CD1c-positive myeloid dendritic cell (primary cell): ENCODE data around the gene FOXS1.

Experiments used
- DNase-seq: peaks from one replicate; pipeline ENCODE4 v3.0.0-alpha.2; 2016; ENCODE audit errors: extremely low spot score

The FOXS1 gene

DNA sequence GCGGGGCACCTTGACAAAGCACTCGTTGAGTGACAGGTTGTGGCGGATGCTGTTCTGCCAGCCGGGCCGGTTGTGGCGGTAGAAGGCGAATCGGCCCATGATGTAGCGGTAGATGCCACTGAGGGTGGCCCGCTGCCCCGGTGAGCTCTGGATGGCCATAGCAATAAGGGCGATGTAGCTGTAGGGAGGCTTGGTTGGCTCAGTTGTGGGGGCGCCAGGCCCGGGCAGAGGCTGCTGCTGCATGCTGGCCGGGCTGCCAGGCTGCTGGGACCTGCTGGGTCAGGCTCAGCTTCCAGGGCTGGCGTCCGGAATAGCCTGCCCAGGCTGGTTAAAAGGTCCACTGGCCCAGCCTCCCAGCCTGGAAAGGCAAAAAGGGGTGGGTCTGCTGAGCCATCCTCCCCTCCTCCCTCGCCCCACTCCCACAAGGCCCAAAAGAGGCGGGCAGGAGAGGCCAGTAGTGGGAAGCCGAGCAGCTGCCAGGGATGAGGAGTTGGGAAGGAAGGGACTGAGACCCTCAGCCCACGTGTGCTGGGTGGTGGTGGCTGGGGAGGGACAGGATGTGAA lies at the start of gene FOXS1:
Gene FOXS1, minus strand, starts transcription at position 305 of the 564 bp plus-strand sequence. Its CDS starts 62 bp downstream, at position 243.
- no peak for DNase-seq

DNA sequence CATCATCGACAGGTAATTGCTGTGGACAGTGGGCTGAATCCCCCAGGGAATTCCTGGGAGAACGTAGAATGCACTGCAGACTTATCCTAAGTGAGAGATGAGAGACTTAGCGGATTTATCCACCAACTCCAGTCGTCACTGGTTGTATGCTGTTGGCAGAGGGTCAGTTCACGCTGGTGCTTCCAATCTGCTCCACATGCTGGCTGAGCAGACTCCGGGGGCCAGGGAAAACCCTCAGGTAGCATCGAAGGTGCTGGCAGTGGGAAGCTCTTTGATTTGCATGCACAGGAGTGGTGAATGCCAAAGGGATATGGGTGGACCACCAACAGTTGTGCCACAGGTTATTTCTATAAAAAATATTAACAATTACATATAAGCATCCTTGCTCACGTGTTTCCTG lies 45.2 kb upstream of the FOXS1 start:
- no peak for DNase-seq

DNA sequence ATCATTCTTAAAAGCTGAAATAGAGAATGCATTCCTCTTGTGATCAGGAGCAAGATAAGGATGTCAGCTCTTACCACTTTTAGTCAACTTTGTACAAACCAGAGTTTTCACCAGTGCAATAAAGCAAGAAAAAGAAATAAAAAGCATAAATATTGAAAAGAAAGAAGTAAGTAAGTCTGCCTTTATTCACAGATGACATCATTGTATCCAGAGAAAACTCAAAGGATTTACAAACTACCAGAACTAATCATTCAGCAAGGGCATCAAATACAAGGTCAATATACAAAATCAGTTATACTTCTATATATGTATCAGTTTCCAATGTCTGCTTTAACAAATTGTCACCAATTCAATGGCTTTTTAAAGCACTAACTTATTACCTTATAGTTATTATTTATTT lies 38.4 kb upstream of the FOXS1 start:
- DNase-seq = no peak

DNA sequence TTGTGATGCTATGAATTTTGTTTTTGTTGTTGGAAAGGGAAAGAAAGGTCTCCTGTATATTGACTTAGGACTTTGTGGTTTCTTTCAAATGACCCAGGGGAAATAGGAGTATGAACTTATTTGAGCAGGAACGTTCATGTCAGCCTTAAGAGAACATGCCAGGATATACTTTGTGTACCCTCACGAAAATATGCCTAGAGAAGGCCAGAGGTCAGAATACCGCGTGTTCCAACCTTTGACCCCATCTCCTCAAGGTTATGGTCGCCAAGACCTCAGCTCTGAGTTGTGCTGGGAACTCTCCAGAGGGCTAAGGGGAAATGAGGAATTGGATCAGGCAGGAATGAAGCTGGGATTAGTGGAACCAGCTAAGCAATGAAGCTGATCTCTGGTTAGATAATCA lies 36.5 kb upstream of the FOXS1 start:
- no peak for DNase-seq

DNA sequence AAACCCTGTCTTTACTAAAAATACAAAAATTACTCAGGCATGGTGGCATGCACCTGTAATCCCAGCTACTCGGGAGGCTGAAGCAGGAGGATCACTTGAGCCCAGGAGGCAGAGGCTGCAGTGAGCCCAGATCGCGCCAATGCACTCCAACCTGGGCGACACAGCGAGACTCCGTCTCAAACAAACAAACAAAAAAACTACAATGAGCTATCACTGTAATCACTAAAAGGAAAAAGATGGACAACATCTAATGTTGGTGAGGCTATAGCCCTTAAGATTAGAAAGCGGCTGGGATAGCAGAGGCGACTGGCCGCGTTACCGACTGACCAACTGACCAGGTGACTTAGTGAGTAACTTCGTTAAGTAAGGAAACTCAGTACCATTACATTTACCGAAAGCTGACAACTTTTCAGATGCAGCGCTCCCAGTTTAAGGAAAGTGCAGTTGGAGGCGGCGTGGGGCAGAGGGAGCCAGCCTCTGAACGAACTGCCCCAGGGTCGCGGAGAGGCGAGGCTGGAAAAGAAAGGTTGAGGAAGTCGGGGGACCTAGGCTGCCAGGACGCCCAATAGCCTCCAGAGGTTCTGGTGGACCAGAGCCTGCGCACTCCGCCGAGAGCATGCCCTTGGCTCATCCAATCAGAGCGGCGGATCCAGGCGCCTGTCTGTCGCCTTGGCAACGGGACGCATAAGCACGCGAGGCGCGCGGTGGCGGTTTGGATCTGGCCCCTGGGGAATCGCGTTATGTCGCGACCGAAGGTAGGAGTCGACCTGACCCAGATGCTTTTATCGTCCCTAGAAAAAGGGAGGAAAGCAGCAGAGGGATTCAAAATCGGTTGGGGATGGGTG lies 34.0 kb upstream of the FOXS1 start:
- peak; percentile 96 for DNase-seq

DNA sequence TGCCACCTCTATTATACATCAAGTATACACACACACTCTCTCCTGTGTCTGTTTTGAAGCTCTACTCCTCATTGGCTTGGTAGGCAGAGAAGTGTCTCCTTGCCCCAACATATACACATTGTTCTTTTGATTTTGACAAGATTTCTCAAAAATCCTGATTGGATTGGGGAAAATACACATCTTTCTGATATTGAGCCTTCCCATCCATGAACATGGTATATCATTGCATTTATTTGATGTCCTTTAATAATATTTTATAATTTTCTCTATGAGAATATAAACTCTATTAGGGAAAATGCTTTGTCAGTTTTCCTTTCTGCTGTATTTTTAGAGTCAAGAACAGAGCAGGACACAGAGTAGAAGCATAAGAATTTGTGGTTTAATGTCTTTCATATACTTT lies 32.3 kb upstream of the FOXS1 start:
- no peak for DNase-seq

DNA sequence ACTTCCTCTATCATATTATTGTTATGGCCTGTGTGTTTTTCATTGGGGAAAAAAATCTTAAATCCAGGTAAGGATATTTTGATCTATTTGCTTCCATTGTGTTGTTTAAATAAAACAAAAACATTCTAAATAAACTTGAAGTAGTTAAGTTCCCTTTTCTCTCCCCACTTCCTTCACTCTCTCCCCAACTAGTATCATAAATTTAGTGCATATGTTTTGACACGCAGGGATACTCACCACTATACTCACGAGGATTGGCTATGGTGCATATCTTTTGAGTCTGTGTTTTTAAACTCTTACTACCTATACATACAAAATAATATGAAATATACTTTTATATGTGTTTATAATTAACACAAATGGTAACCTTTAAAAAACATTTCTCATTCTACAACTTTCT lies 30.3 kb upstream of the FOXS1 start:
- no peak for DNase-seq

DNA sequence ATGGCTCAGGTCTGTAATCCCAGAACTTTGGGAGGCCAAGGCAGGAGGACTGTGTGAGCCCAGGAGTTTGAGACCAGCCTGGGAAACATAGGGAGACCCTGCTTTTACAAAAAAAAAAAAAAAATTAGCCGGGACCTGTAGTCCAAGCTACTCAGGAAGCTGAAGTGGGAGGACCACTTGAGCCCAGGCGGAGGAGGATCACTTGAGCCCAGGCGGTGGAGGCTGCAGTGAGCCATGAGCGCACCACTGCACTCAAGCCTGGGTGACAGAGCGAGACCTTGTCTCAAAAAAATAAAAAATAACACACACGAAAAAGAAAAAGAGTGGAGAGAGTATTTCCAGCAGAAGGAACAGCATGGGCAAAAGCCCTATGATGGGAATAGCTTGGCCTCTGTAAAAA lies 27.0 kb upstream of the FOXS1 start:
- no peak for DNase-seq

DNA sequence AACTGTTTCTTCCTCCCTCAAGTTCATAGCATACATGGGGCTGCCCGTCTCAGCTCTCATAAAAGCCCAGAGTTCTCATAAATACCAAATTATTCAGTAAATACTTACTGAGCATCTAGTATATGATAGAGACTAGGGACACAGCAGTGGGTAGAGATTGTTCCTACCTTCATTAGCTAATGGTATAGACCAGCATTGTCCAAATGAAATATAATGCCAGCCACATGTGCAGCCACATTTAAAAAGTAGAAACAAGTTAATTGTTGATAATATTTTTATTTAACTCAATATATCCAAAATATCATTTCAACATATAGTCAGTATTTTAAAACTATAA lies 26.2 kb upstream of the FOXS1 start:
- DNase-seq = no peak

DNA sequence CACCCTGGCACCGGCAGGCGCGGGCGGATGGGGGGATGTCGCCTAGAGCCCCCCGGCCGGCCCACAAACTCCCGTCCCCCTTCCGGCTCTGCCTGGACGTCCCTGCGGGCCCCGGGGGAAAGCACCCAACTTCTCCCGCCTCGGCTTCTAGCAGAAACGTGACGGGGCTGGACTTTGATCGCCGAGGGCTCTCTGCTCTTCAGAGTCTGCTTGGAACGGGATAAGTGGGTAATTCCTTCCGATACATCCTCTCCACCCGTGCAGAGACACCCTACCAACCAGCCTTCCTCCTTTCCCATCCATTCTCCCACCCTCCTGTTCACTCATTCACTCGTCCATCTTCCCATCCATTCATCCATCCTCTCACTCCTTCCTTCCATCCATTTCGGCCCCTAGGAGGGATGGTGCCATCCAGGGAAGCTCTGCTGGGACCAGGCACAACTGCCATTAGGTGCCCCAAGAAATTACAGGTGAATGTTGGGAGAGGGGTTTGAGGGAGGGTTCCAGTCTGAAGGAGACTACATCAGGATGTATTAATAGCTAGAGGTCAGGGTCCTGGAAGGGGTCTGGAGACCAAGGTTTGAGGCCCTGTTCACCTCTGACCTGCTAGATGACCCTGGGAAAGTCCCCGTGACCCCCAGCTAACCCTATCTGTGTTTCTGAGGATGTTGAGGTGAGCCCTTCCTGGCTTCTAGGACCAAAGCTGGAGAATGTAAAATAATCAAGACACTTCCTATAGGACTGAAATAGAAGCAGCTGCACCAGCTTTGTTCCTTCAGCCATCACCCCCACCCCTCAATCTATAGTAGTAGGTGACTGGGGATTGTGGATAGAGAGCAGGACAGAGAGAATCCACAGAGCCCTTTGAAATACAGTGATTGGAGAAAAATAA lies 25.6 kb upstream of the FOXS1 start:
- no peak for DNase-seq

DNA sequence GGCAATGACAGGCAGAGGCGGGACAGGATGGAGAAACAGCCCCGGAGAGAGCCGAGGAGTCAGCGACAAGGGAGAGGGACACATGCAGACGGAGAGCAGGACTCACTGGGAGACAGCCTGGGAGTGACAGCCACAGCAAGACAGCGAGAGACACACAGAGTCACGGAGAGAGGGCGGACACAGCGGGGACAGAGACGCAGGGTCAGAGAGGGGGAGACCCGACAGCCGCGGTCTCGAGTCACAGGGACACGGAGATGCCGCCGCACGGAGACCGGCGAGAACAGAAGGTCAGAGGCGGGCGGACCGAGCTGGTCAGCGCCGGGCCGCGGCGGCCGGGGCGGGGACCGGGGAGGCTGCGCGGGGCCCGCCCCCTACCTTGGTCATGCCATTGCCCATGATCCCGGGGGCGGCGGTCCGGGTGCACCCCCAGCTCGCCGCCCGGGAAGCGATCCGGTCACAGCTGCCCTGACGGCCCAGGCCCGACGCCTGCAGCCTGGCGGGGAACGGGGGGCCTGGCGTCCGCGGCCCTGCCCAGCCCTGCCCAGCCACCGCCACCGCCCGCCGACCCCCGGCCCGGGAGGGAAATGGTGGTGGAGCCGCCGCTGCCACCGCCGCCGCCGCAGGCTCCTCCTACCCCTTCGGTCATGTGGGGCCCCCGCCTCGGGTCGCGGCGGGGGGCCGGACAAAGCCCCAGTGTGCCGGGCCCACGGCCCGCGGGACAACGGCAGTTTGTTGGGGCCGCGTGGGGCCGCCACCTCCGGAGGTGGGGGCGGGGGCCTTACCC lies 24.7 kb upstream of the FOXS1 start, which contains the start of the genes DUSP15 and TTLL9:
Gene DUSP15, minus strand, starts transcription at position 586 of the 784 bp plus-strand sequence. Its CDS starts 190 bp downstream, at position 396.
Gene TTLL9, plus strand, starts transcription at position 693 of the 784 bp plus-strand sequence. CDS start 493 bp downstream, outside the sequence.
- peak; percentile 42 for DNase-seq

DNA sequence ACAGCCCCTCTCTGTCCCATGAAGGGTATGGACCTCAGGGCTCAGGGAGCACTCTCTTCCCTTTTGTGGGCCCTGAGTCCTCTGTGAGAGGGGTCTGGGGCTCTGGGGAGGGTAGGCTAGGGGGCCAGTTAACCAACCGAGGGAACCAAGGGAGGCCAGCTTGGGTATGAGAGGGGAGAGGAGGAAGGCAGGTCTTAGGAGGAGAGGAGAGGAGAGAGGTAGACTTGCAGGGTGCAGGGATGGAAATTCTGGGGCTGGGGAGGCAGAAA lies 24.2 kb upstream of the FOXS1 start:
- no peak for DNase-seq

DNA sequence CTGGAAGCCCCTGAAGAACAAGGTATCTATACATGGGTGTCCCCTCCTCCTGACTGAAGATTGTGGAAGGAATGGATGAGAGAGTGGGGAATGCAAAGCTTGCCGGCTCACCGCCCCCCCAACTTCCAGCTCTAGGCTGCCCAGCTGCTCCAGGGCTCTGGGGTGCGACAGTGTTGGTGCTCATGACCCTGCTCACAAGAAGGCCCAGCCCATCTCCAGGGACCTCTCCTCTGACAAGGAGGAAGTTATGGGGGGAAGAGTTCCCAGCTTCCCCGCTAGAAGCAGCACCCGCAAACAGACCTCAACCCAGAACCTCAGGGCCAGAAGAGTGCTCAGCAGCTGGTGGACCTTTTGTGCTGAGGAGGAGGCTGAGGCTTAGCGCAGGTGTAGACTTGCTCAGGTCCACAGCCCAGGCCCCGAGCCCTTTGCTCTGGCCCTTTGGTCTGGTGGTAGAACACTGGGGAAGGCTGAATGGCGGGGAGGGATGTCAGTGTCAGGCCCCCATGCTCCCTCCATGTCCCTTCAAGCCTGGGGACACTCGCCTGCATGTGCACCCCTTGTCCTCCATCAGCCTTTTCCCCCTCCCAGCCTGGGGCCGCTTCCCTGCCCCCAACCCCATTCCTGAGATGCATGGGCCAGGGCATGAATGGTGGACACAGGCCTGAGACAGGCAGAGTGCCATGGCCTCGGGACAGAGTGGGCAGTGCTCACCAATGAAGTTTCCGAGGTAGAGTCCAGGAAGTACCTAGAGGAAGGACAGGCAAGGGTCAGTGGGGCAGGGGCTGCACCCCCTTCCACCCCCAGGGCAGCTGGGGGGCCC lies 23.7 kb upstream of the FOXS1 start:
- DNase-seq = no peak

DNA sequence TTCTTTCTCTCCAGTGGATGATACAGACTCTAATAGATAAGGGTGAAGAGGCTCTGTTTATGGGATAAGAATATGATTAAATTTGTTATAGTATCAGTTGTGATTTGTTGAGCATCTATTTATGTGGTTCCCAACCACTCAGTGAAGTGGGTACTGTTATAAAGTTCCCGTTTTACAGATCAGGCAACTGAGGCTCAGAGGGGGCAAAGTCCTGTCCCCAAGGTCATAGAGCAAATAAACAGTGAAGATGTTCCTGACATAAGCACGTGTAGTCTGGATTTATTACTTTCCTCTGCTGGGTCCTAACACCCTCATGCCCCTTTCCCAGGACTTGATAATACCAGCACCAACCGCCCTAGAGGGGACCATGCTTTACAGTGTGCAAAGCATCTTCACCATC lies 20.8 kb upstream of the FOXS1 start:
- no peak for DNase-seq

DNA sequence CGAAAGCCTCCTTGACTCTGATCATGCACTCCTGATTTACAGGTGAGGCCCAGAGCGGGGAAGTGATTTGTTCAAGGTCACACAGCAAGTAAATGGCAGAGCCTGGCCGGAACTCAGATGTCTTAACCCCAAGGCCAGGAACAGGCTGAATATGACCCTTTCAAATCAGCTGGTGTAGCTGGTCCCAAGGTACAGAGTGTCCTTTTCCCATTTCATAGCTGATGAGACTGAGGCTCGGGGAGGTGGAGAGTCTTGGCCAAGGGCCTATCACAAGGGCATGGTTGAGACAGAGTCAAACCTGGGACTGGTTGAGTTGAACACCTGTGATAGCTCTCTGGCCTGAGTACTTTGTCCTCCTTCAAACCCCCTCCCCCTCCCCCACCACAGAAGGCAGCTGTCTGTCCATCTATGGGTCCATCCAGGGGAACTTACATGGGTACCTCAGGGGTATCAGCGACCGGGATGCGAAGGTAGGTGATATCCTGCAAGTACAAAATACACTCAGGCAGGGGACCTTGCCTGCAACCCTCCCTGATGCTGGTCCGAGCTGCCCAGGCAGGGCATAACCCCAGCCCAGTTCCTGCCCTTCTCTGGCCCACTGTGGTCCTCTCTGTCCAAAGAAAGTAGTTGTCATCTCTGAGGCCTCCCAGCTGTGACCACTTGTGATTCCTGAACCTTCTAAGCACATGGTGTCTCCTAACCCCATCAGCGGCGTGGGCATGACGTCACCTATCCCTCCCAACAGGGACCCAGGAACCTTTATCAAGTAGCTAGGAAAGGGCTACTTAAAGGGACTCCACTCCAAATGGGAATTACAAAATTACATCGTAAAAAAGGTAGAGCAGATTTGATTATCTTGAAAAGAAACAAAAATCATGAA lies 19.4 kb upstream of the FOXS1 start:
- no peak for DNase-seq

DNA sequence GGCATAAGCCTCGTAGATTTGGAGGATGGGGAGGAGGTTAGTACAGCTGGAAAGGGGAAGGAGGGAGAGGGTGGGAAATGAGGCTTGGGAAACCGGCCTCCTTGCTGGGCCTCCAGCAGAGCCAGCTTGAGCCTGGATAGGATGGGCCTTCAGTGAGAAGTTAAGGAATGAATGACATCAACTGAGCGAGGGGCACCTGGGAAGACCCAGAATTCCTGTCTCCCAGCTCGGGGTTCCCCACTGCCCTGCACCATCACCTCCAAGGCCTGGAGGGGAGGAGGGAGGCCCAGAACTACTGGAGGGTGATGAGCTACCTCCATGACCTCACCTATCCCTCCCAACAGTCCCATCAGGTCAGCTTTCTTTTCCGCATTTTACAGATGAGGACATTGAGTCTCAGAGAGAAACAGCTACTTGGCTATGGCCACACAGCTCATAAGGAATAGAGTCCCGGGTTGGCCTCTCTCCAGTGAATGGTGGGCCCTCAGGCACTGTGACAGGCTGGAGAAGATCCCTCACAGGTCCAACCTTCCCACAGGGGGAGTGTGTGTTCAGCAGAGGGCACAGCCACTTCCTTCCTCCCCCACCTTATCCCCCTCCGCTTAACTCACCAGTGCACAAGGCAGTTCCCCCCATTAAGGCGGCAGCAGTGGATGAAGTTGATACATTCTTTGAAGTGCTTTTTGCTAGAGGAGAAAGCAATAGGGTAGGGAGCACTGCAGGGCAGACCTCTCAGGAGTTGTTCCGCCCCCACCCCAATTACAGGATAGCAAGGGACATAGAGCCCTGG lies 18.1 kb upstream of the FOXS1 start:
- DNase-seq = no peak

DNA sequence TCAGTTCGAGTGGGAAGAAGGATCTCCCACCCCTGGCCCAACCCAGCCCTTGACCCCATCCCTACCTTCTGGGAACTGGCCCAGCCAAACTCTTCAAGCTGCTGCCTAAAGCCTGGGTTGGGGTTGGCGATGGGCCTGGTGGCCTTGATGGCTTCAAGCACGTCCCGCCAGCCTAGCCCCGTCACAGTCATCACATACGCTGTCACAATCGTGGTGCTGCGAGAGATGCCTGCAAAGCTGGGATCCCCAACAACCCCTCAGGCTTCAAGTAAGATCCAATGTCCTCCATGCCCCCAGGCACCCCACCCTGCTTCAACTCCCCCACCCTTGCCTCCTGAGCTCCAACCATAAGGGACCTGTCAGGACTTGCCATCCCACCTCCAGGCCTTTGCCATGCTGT lies 17.1 kb upstream of the FOXS1 start:
- no peak for DNase-seq

DNA sequence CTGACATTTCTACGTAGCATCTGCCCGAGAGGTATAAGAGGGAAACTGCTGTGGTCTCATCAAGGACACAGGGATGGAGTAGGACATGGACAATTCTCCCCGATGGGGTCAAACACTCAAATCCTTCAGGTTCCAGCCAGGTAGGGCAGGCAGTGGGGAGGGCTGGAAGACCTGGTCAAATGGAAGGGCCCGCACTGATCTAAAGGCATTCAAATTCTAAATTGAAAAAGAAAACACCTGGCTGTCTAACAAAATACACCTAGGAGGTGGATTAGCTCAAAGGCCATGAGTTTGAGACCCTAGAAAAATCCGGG lies 16.7 kb upstream of the FOXS1 start:
- no peak for DNase-seq

DNA sequence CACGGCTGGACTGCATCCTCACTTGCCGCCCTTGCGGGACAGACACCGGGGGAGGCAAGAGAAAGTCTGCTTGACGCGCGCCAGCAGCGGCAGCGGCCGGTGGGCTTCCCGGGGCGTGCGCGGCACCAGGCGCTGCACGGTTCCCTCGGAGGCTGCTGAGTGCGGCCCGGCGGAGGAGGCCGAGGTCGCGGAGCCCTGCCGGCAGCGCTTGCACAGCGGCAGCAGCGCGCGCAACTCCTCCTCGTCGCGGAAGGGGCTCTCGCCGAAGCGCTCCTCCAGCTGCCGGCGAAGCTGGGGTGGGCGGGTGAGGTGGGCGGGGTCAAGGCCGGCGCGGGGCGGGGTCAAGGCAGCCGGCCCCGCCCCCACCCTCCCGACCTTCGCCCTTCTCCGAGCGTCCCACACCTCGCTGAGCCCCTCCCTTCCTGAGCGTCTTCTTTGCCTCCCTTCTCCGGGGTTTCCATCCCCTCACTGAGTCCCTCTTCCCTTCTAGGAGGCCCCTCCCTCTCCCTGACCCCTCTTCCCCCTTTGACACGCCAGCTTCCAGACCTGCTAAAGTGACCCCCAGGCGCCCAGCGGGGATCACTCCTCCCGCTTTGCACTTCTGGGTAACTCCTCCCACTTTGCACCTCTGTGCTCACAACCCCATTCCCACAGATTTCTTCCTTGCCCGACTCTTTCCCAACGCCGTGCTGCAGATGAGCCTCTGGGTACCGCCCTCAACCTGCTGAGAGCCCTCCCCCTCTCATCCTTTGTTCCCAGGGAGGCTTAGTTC lies 16.2 kb upstream of the FOXS1 start:
- peak; percentile 75 for DNase-seq
